ENCODE data around the gene HSPG2.

The HSPG2 gene

DNA sequence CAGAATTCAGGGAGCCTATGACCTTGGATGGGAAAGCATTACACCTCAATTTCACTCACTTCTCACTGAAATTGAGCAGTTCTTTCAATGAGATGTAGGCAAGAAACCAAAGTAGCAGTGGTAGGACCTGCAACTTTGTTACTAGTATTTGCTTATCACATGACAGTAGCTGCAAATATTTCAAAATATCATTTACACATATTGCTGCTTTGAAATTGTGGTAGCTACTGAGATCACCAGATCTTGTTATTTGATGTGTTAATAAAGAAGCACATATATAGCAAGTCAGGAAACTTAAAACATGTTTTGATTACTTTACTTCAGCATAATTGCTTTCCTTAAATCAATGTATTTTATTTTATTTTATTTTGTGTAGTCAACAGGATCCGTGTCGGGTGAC is 112.2 kb downstream of the HSPG2 start:
- no peak for DNase-seq (ENCODE audit: low read depth in 2 of 2)

GRCh38 chr1:21823980-21824702 is 113.0 kb downstream of the HSPG2 start:
- no peak for DNase-seq (ENCODE audit: low read depth in 2 of 2)

DNA sequence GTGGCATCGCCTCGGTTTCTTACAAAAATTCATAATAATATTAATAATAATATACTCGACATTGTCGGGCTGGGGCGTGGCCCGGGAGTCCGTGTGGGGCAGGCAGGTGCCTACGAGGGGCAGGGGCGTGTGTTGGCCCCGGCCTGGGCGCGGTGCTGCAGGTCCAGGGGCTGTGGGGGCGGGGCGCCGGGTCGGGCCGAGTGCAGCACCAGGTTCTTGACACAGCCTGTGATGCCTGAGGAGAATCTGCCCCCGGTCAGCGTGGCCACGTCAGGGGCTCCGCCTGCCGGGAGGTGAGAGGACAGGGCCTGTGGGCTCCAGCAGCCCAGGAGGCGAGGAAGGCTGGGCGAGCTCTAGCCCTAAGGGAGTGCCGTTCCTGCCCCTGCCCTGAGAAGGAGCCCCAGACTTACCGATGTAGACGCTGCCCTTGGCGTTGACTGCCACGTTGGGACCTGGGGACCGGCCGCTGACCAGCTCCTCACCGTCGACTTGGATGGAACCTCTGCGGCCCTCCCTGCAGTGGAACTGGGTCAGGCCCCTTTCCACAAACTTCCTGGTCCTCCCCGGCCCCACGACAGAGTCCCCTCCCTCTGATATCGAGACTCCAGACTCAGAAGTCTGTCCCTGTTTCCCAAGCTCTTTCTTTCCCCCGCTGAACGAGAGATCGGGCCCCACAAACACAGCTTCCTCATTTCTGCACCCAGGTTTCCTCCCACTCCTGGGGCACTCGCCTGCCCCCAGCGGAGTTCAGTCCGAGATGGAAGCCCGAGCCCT is 113.7 kb downstream of the HSPG2 start:
- DNase-seq (ENCODE audit: low read depth in 2 of 2) = no peak

DNA sequence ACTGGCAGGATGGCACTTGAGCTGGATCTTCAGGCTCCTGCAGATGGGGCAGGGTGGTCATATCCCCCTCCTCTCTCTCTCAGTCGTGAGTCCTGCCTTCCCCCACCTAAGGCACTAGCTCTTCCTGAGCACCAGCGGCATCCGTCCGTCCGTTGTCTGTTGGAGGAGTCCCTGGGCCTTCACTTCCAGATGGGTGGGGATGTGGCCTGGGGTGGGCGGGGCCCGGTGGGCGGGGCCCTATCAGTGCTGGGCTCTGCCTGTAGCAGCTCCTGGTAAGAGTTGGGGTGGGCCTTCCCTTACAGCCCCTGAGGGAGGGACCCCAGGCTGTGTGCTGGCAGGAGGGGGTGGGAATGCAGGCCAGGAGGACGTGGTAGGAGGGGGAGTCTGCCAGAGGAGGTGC is 114.8 kb downstream of the HSPG2 start:
- no peak for DNase-seq (ENCODE audit: low read depth in 2 of 2)

- DNase-seq (ENCODE audit: low read depth in 2 of 2) = no peak
Measured at GRCh38 chr1:21821385-21822019, 115.6 kb downstream of the HSPG2 start.

GRCh38 chr1:21820597-21821232 is 116.4 kb downstream of the HSPG2 start:
- DNase-seq (ENCODE audit: low read depth in 2 of 2) = no peak

DNA sequence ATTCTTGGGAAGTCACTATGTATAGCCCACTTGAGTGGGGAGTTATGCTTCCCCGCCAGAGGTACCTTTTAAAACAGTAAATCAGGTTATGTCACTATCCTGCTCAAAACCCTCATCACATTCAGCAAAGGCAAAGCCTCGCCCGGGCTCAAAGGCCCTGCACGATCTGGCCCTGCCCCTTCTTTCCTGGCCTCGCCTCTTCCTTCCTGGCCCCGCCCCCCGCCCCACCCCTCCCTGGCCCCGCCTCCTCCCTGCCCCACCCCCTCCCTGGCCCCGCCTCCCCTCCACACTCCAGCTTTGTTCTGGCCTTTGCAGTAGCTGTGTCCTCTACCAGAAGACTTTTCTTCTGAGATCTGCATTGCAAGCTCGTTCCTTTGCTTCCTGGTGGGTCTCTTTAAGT is 118.5 kb downstream of the HSPG2 start:
- no peak for DNase-seq (ENCODE audit: low read depth in 2 of 2)

DNA sequence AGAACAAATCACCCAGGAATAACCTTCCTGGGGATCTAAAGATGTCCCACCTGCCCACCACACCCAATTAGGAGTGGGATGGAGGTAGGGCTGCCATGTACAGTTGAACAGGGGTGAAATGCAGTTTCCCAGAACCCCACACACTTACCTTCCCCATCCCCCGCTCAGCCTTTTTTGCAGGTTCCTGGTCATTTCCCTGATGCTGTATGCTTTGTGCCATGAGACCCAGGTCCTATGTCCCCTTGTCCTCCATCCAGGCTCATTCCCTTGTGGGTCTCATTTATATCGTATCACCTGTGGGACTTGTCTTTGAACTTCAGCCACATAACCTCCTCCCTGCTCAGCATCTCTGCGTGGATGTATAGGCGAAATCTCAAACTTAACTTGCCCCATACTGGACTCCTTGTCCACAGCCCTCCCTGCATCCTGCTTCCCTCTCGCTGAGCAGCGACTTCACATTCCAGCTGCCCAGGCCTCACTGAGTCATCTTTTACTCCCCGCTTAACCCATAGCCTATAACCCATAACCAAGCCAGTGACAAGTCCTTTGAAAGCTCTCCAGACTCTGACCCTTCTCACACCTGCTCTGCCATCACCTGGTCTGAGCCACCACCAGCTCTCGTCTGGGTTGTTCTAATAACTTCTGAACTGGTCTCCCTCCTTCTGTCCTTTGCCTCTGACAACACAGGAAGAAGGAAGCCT is 120.4 kb downstream of the HSPG2 start:
- DNase-seq (ENCODE audit: low read depth in 2 of 2) = no peak

DNA sequence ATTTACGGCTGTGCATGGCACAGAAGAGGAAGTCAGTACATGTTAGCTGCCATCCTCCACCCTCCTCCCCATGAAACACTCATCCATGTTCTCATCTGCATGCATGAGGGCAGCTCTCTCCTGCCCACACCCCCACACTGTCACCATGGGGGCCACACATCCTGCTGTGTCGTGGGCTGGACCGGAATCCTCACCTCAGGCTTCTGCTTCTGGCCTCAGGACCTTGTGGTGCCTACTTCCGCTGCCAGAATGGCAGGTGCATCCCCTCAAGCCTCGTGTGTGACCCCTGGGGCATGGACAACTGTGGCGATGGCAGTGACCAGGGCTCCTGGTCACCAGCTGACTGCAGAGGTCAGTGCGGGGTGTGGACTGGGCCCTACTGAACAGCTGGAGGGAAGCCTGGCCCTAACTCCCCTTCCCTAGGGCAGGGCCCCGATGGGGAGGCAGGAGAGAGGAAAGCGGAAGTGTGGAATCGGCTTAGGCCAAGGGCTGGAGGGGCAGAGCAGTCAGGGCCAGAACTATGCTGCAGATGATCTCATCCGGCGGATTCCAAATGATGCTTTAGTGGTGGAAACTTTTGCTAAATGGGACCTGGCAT is 121.3 kb downstream of the HSPG2 start:
- no peak for DNase-seq (ENCODE audit: low read depth in 2 of 2)

- DNase-seq (ENCODE audit: low read depth in 2 of 2) = no peak
Measured at GRCh38 chr1:21814981-21815582, 122.0 kb downstream of the HSPG2 start.

- DNase-seq (ENCODE audit: low read depth in 2 of 2) = no peak
Measured at GRCh38 chr1:21814241-21814918, 122.7 kb downstream of the HSPG2 start.

GRCh38 chr1:21813542-21813941 is 123.6 kb downstream of the HSPG2 start:
- DNase-seq (ENCODE audit: low read depth in 2 of 2) = no peak

GRCh38 chr1:21811875-21812305 is 125.2 kb downstream of the HSPG2 start, which contains the start of gene LDLRAD2:
Gene LDLRAD2, plus strand, starts transcription at chr1:21812265. Its CDS starts 187 bp downstream, at chr1:21812452.
- DNase-seq (ENCODE audit: low read depth in 2 of 2) = no peak

DNA sequence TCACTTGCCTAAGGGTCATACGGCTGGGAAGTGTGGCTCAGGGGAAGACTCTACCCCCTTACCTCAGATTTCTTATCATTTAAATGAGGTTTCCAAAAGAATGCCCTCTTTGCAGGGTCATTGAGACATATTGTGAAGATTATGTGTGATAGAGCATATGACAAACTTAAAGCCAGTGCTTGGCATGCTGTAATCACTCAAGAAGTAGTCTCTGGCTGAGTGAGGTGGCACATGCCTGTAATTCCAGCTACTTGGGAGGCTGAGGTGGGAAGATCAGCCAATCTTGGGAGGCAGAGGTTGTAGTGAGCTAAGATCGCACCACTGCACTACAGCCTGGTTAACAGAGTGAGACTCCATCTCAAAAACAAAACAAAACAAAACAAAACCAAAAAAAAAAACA is 132.6 kb downstream of the HSPG2 start:
- DNase-seq (ENCODE audit: low read depth in 2 of 2) = no peak

GRCh38 chr1:21801100-21801499 is 136.0 kb downstream of the HSPG2 start:
- DNase-seq (ENCODE audit: low read depth in 2 of 2) = no peak

- DNase-seq (ENCODE audit: low read depth in 2 of 2) = no peak
Measured at GRCh38 chr1:21799730-21800129, 137.4 kb downstream of the HSPG2 start.

- DNase-seq (ENCODE audit: low read depth in 2 of 2) = no peak
Measured at GRCh38 chr1:21795075-21795474, 142.0 kb downstream of the HSPG2 start.

- no peak for DNase-seq (ENCODE audit: low read depth in 2 of 2)
Measured at GRCh38 chr1:21794656-21795055, 142.5 kb downstream of the HSPG2 start.

- no peak for DNase-seq (ENCODE audit: low read depth in 2 of 2)
Measured at GRCh38 chr1:21793104-21793503, 144.0 kb downstream of the HSPG2 start.

GRCh38 chr1:21786640-21787039 is 150.5 kb downstream of the HSPG2 start:
- no peak for DNase-seq (ENCODE audit: low read depth in 2 of 2)
